Keratinocyte (primary cell): ENCODE measurements around the gene GJA3. TPM values are rescaled to one million over a fixed set of nuclear protein-coding genes. Genes with fewer than 3 reads are reported as not detected.

Experiments
- DNase-seq: peaks from one replicate; pipeline ENCODE4 v3.0.0-alpha.2; 2011; ENCODE audit warnings: low read depth, missing footprints, low spot score
- FAIRE-seq: peaks from 2 replicates; lab custom pipeline; 2011; peaks lifted over from hg19 to GRCh38; lab: Jason Lieb, UNC
- H2AFZ ChIP-seq: 2 replicates; pipeline ENCODE4 v1.6.0; 2012; ENCODE audit warnings: low read length, control low read depth, inconsistent platforms; ENCODE audit not compliant: control insufficient read depth
- H3K27ac ChIP-seq: 2 replicates; pipeline ENCODE4 v1.5.1; 2011; ENCODE audit warnings: low read length; ENCODE audit not compliant: control insufficient read depth, insufficient read depth
- H3K27me3 ChIP-seq: 3 replicates; pipeline ENCODE4 v1.6.0; 2011; ENCODE audit warnings: low read length; ENCODE audit not compliant: control insufficient read depth, insufficient read depth; ENCODE audit errors: extremely low read depth
- H3K36me3 ChIP-seq, 2 experiments: 2 replicates in 1 of 2; 3 replicates in 1 of 2; pipeline ENCODE4 v1.5.1; 2011; ENCODE audit warnings: low read length in 2 of 2, mild to moderate bottlenecking in 1 of 2; ENCODE audit not compliant: control insufficient read depth in 2 of 2, insufficient read depth in 2 of 2; ENCODE audit errors: extremely low read depth in 1 of 2
- H3K4me1 ChIP-seq: 3 replicates; pipeline ENCODE4 v1.5.1; 2011; ENCODE audit warnings: low read length; ENCODE audit not compliant: control insufficient read depth, insufficient read depth; ENCODE audit errors: extremely low read depth
- H3K4me2 ChIP-seq: 3 replicates; pipeline ENCODE4 v1.6.0; 2011; ENCODE audit warnings: low read depth, low read length; ENCODE audit not compliant: control insufficient read depth, insufficient read depth; ENCODE audit errors: extremely low read depth
- H3K4me3 ChIP-seq, 3 experiments: fragments of 200-600 bp in 1 of 3; sonication (generic) in 1 of 3; 2 replicates in 2 of 3; 3 replicates in 1 of 3; pipeline ENCODE4 v1.5.1; 2011 to 2016; ENCODE audit warnings: low read length in 3 of 3, mild to moderate bottlenecking in 3 of 3, control low read depth in 2 of 3, inconsistent platforms in 1 of 3, low read depth in 1 of 3, mixed read lengths in 1 of 3, mixed run types in 1 of 3, moderate library complexity in 1 of 3; ENCODE audit not compliant: control insufficient read depth in 2 of 3, insufficient read depth in 2 of 3; ENCODE audit errors: extremely low read depth in 1 of 3
- H3K79me2 ChIP-seq: 2 replicates; pipeline ENCODE4 v1.6.0; 2012; ENCODE audit warnings: low read length; ENCODE audit not compliant: control insufficient read depth, insufficient read depth
- H3K9ac ChIP-seq: 3 replicates; pipeline ENCODE4 v1.6.0; 2011; ENCODE audit warnings: low read length; ENCODE audit not compliant: control insufficient read depth, insufficient read depth; ENCODE audit errors: extremely low read depth
- H3K9me1 ChIP-seq: 3 replicates; pipeline ENCODE4 v1.6.0; 2011; ENCODE audit warnings: low read length; ENCODE audit not compliant: control insufficient read depth, insufficient read depth; ENCODE audit errors: extremely low read depth
- H3K9me3 ChIP-seq: 2 replicates; pipeline ENCODE4 v1.5.1; 2012; ENCODE audit warnings: low read depth, low read length; ENCODE audit not compliant: control insufficient read depth
- H4K20me1 ChIP-seq: 3 replicates; pipeline ENCODE4 v1.6.0; 2011; ENCODE audit warnings: low read length; ENCODE audit not compliant: control insufficient read depth, insufficient read depth; ENCODE audit errors: extremely low read depth
- EZH2 ChIP-seq: IDR thresholded peaks from one replicate; pipeline ENCODE4 v1.6.1; 2012; ENCODE audit warnings: inconsistent platforms, mild to moderate bottlenecking, low read length, moderate library complexity
- dilution Hi-C: fragments of 300-500 bp; cut with MboI; formaldehyde crosslinking; loops from one replicate; pipeline ENCODE4 v1.7.0; 2020; ENCODE audit warnings: low sequenced_read_pairs; ENCODE audit not compliant: extremely low pct_ligation_motif_present
- polyA plus RNA-seq, 5 experiments: library from polyadenylated mRNA; depleted of rRNA in 3 of 5; stranded (reverse) in 3 of 5; stranded (forward) in 1 of 5; unstranded in 1 of 5; fragments of >200 nt; gene quantifications; 1 replicate in 1 of 5; 2 replicates in 3 of 5; 3 replicates in 1 of 5; pipeline versions ENCODE4 v1.2.1 to v1.2.3, GENCODE V29; 2011 to 2012; ENCODE audit warnings: missing spikeins in 2 of 5, low read depth in 1 of 5, low replicate concordance in 1 of 5
- TF ChIP-seq, protein P1 (sequence below), 3 experiments: IDR thresholded peaks in 1 of 3; conservative IDR thresholded peaks in 1 of 3; optimal IDR thresholded peaks in 1 of 3; 2 replicates in 2 of 3; 3 replicates in 1 of 3; pipeline versions ENCODE3 to v1.5.1; 2011; ENCODE audit warnings: low read length in 3 of 3, mild to moderate bottlenecking in 3 of 3, moderate library complexity in 2 of 3, control low read depth in 1 of 3, inconsistent platforms in 1 of 3; ENCODE audit not compliant: insufficient read depth in 2 of 3; ENCODE audit errors: extremely low read depth in 1 of 3

The GJA3 gene
- polyA plus RNA-seq, 1 donor (not counting 4 experiments of a cell fraction or from before 2014, with no cell fraction given) = 0.09 TPM

DNA sequence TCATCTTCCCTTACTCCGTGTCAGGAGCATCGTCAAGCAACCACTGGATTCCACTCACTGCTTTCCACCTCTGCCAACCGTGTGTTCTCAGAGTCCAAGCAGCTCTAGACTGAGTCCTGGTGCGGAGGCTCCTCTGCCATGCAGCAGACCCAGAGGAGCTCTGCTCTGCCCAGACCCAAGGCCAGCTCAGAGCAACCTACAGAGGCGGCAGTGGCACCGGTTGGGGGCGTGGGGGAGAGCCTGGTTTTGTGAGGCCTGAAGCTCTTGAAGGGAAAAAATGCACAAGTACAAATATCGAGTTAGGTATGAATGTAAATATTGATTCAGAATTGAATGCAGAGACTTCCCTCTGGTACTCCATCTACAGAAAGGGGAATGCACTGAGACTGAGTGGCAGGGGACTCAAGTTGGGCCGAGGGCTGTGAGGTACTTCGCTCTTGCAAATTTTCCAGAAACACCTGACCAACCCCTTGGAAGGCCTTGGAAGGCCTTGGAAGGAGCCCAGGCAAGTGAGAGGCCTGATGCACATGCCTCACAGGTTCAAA lies 46.7 kb downstream of the GJA3 start:
- Histone ChIP-seq H3K36me3 (no peaks in the 10 kb centered on the region), H3K27ac (no peak overlapping the region), H3K4me1 (no peaks in the 10 kb centered on the region), H3K27me3 (no peaks in the 10 kb centered on the region), H3K9me3 (no peaks in the 10 kb centered on the region), H4K20me1 (no peaks in the 10 kb centered on the region), H3K9me1 (no peaks in the 10 kb centered on the region), H3K4me3 (no peak overlapping the region), H2AFZ (no peak overlapping the region), H3K4me2 (no peak overlapping the region), H3K9ac (no peak overlapping the region), H3K79me2 (no peaks in the 10 kb centered on the region)
- dilution Hi-C loops = no loop called here
- TF ChIP-seq, protein P1, sequence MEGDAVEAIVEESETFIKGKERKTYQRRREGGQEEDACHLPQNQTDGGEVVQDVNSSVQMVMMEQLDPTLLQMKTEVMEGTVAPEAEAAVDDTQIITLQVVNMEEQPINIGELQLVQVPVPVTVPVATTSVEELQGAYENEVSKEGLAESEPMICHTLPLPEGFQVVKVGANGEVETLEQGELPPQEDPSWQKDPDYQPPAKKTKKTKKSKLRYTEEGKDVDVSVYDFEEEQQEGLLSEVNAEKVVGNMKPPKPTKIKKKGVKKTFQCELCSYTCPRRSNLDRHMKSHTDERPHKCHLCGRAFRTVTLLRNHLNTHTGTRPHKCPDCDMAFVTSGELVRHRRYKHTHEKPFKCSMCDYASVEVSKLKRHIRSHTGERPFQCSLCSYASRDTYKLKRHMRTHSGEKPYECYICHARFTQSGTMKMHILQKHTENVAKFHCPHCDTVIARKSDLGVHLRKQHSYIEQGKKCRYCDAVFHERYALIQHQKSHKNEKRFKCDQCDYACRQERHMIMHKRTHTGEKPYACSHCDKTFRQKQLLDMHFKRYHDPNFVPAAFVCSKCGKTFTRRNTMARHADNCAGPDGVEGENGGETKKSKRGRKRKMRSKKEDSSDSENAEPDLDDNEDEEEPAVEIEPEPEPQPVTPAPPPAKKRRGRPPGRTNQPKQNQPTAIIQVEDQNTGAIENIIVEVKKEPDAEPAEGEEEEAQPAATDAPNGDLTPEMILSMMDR (optimal IDR thresholded peaks at IDR 0.05 in 1 of 3, IDR thresholded peaks at IDR 0.05 in 1 of 3, conservative IDR thresholded peaks at IDR 0.05 in 1 of 3; ENCODE audit: extremely low read depth in 1 of 3, insufficient read depth in 2 of 3, low read length in 3 of 3) = no peak
- TF ChIP-seq EZH2 = no peak
- DNase-seq = no peak
- no peak for FAIRE-seq

DNA sequence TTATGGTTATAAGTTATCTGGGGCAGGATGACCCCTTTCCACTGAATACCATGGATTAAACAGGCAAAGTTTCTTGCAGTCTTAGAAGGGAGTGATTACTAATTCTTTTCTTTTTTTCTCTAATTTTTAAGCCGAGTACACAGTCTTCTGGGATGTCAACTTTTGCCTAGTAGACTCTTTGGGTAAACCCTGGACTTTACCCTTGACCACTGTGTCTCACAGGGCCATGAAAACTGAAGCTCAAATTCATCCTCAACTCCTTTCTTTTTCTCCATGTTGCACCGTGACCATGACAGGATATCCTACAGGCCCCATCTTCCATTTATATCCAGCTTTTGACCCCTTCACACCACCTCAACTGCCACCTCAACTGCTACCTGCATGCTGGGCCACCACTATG lies 51.8 kb downstream of the GJA3 start:
- DNase-seq (no peak), FAIRE-seq (no peak)
- Histone ChIP-seq H3K36me3 (no peaks in the 10 kb centered on the region), H3K79me2 (no peaks in the 10 kb centered on the region), H3K9me3 (no peaks in the 10 kb centered on the region), H3K9me1 (no peaks in the 10 kb centered on the region), H3K27ac (no peak overlapping the region), H3K9ac (no peak overlapping the region), H2AFZ (no peak overlapping the region), H3K27me3 (peaks cover 10% of the 10 kb centered on the region), H3K4me3 (no peak overlapping the region), H3K4me1 (no peaks in the 10 kb centered on the region), H4K20me1 (no peaks in the 10 kb centered on the region), H3K4me2 (no peak overlapping the region)
- dilution Hi-C loops = no loop called here
- TF ChIP-seq, protein P1 (optimal IDR thresholded peaks at IDR 0.05 in 1 of 3, IDR thresholded peaks at IDR 0.05 in 1 of 3, conservative IDR thresholded peaks at IDR 0.05 in 1 of 3; ENCODE audit: extremely low read depth in 1 of 3, insufficient read depth in 2 of 3, low read length in 3 of 3) = no peak
- TF ChIP-seq EZH2 = no peak
